Measurements from ENCODE around the gene SLC11A1. TPM values are rescaled to one million over a fixed set of nuclear protein-coding genes. Genes with fewer than 3 reads are reported as not detected.

Gene SLC11A1
- total RNA-seq, 4 donors from 2014 or later: 19.0 to 213 (median 52.9) TPM

- Histone ChIP-seq H3K4me1 (peaks cover 0 to 59% (median 34%) of the 10 kb centered on the region in 4 donors), H3K4me3 (peak overlapping the region; percentile 31 to 65 (median 58)), H3K27ac (peak overlapping the region; percentile 88 to 95 (median 90)), H3K27me3 (no peaks in the 10 kb centered on the region), H3K9me3 (no peaks in the 10 kb centered on the region), H3K36me3 (peaks cover 0 to 33% (median 3%) of the 10 kb centered on the region in 3 donors)
- WGBS, 2 donors: 6 to 8% methylated on average over 13 of the region's 13 CpGs
- TF ChIP-seq CTCF (IDR thresholded peaks at IDR 0.05): no peak
- peak in 1 of 2 donors; percentile 77 for TF ChIP-seq EP300 (IDR thresholded peaks at IDR 0.05)
- TF ChIP-seq POLR2A (IDR thresholded peaks at IDR 0.05): peak in 1 of 2 donors; percentile 20
- peak; percentile 63 to 69 for DNase-seq (ENCODE audit: low spot score in 2 of 2)
Observed at GRCh38 chr2:218406949-218407618, 25.0 kb downstream of the SLC11A1 start.

- WGBS, 2 donors: 76 to 80% methylated on average over 8 of the region's 8 CpGs
- no peak for TF ChIP-seq EP300 (IDR thresholded peaks at IDR 0.05)
- TF ChIP-seq CTCF (IDR thresholded peaks at IDR 0.05): no peak
- no peak for TF ChIP-seq POLR2A (IDR thresholded peaks at IDR 0.05)
- Histone ChIP-seq H3K9me3 (no peaks in the 10 kb centered on the region), H3K4me3 (no peak overlapping the region), H3K4me1 (peaks cover 0 to 53% (median 28%) of the 10 kb centered on the region in 4 donors), H3K27me3 (no peaks in the 10 kb centered on the region), H3K36me3 (peaks cover 0 to 27% (median 0%) of the 10 kb centered on the region in 3 donors), H3K27ac (peak overlapping the region; percentile 88 to 95 (median 90))
- DNase-seq (ENCODE audit: low spot score in 2 of 2): no peak
Observed at GRCh38 chr2:218407717-218408116, 25.6 kb downstream of the SLC11A1 start.

- no peak overlapping the region for H3K27ac ChIP-seq
- TF ChIP-seq CTCF (IDR thresholded peaks at IDR 0.05): no peak
- TF ChIP-seq POLR2A (IDR thresholded peaks at IDR 0.05): no peak
- no peak for TF ChIP-seq EP300 (IDR thresholded peaks at IDR 0.05)
- 94 to 100% methylated on average over 2 to 5 of the region's 5 CpGs for WGBS, 2 donors
- H3K9me3 ChIP-seq: no peaks in the 10 kb centered on the region
- no peaks in the 10 kb centered on the region for H3K27me3 ChIP-seq
- H3K4me1 ChIP-seq: no peaks in the 10 kb centered on the region
- H3K36me3 ChIP-seq: no peaks in the 10 kb centered on the region
- no peak overlapping the region for H3K4me3 ChIP-seq
- DNase-seq (ENCODE audit: low spot score in 2 of 2): no peak
Observed at GRCh38 chr2:218418321-218418716, 36.2 kb downstream of the SLC11A1 start.

- WGBS, 2 donors: 82 to 83% methylated on average over 5 to 9 of the region's 9 CpGs
- TF ChIP-seq CTCF (IDR thresholded peaks at IDR 0.05) (no peak), POLR2A (IDR thresholded peaks at IDR 0.05) (no peak), EP300 (IDR thresholded peaks at IDR 0.05) (no peak)
- peak within 1 kb of the TSS in 1 of 4 donors; percentile 40 for H3K27ac ChIP-seq
Observed at GRCh38 chr2:218418717-218419458, 36.8 kb downstream of the SLC11A1 start, which contains the start of gene VIL1. TSS of gene VIL1 (plus strand) at chr2:218419123. CDS start at chr2:218423779, 4,656 bp downstream.

More at GRCh38 chr2:218418717-218419458, 36.8 kb downstream of the SLC11A1 start, which contains the start of gene VIL1:
- Histone ChIP-seq H3K9me3 (no peaks in the 10 kb centered on the region), H3K36me3 (no peaks in the 10 kb centered on the region), H3K4me1 (no peaks in the 10 kb centered on the region), H3K27me3 (no peaks in the 10 kb centered on the region), H3K4me3 (peak within 1 kb of the TSS in 1 of 4 donors; percentile 12)
- no peak for DNase-seq (ENCODE audit: low spot score in 2 of 2)

Data from tibial nerve (tissue), 4 donors.